WTC11 (cell line): ENCODE results near the gene LANCL2. TPM values are rescaled to one million over a fixed set of nuclear protein-coding genes. Genes with fewer than 3 reads are reported as not detected.

ENCODE experiments used
- ATAC-seq: fragments of 200-7000 bp; cut with Tn5 transposase; 2 replicates; pipeline ENCODE4 v1.10.0; 2021; ENCODE audit warnings: mild to moderate bottlenecking, moderate library complexity
- CTCF ChIA-PET: fragments of 300-600 bp; sonication (Branson Sonifier 250); formaldehyde crosslinking; loops from one replicate; lab custom pipeline; 2021; ENCODE audit warnings: antibody characterized with exemption; lab: Charles Lee
- POLR2A ChIA-PET: fragments of 350-600 bp; sonication (Branson Sonifier 250); formaldehyde crosslinking; loops from one replicate; lab custom pipeline; 2021; ENCODE audit warnings: antibody characterized with exemption; lab: Charles Lee
- DNase-seq: peaks from one replicate; pipeline ENCODE4 v3.0.0; 2021; ENCODE audit warnings: low spot score
- H3K27ac Mint-ChIP-seq: 2 replicates; pipeline ENCODE4 v1.8.0; 2021; ENCODE audit warnings: mixed read lengths
- H3K27me3 Mint-ChIP-seq: 2 replicates; pipeline ENCODE4 v1.8.0; 2021; ENCODE audit warnings: low read depth, mild to moderate bottlenecking, moderate library complexity, mixed read lengths
- H3K36me3 Mint-ChIP-seq: 2 replicates; pipeline ENCODE4 v1.8.0; 2021; ENCODE audit warnings: mixed read lengths
- H3K4me1 Mint-ChIP-seq: 2 replicates; pipeline ENCODE4 v1.8.0; 2022; ENCODE audit warnings: mixed read lengths
- H3K4me3 Mint-ChIP-seq: 2 replicates; pipeline ENCODE4 v1.8.0; 2021; ENCODE audit warnings: mild to moderate bottlenecking, moderate library complexity, mixed read lengths
- H3K9me3 Mint-ChIP-seq: 2 replicates; pipeline ENCODE4 v1.8.0; 2021; ENCODE audit warnings: mixed read lengths
- AFF4 ChIP-seq: sonication (generic); formaldehyde crosslinking; IDR thresholded peaks from 2 replicates; pipeline ENCODE4 v1.8.1; 2023; ENCODE audit warnings: mild to moderate bottlenecking, missing genetic modification reagents, borderline replicate concordance
- AR ChIP-seq: fragments of 250-450 bp; sonication (Bioruptor Pico); IDR thresholded peaks from 2 replicates; pipeline ENCODE4 v1.9.0; 2021; ENCODE audit warnings: mild to moderate bottlenecking
- ARID4B ChIP-seq: sonication (generic); formaldehyde crosslinking; IDR thresholded peaks from 2 replicates; pipeline ENCODE4 v1.8.0; 2023; ENCODE audit warnings: missing genetic modification reagents, mild to moderate bottlenecking, borderline replicate concordance
- ATF2 ChIP-seq: sonication (generic); formaldehyde crosslinking; IDR thresholded peaks from 2 replicates; pipeline ENCODE4 v1.8.1; 2022; ENCODE audit warnings: low read depth, missing genetic modification reagents, borderline replicate concordance
- ELF4 ChIP-seq: sonication (generic); formaldehyde crosslinking; IDR thresholded peaks from 2 replicates; pipeline ENCODE4 v1.8.1; 2022; ENCODE audit warnings: low read depth, mild to moderate bottlenecking, moderate library complexity, missing genetic modification reagents
- HMGXB4 ChIP-seq: sonication (generic); formaldehyde crosslinking; IDR thresholded peaks from 2 replicates; pipeline ENCODE4 v1.8.1; 2023; ENCODE audit warnings: mild to moderate bottlenecking, moderate library complexity, missing genetic modification reagents
- JAZF1 ChIP-seq: fragments of 250-450 bp; sonication (Bioruptor Pico); IDR thresholded peaks from 2 replicates; pipeline ENCODE4 v1.9.0; 2021; ENCODE audit warnings: moderate library complexity, mild to moderate bottlenecking, inconsistent platforms
- MYBL2 ChIP-seq: sonication (generic); formaldehyde crosslinking; IDR thresholded peaks from 2 replicates; pipeline ENCODE4 v1.8.1; 2023; ENCODE audit warnings: mild to moderate bottlenecking, moderate library complexity, missing genetic modification reagents
- PREB ChIP-seq: sonication (generic); formaldehyde crosslinking; IDR thresholded peaks from 2 replicates; pipeline ENCODE4 v1.8.1; 2022; ENCODE audit warnings: mild to moderate bottlenecking, missing genetic modification reagents, moderate library complexity, borderline replicate concordance
- PRRX2 ChIP-seq: fragments of 250-450 bp; sonication (Bioruptor Pico); IDR thresholded peaks from 2 replicates; pipeline ENCODE4 v1.8.0; 2021; ENCODE audit warnings: mild to moderate bottlenecking
- TEAD1 ChIP-seq: sonication (generic); formaldehyde crosslinking; IDR thresholded peaks from 2 replicates; pipeline ENCODE4 v1.8.0; 2022; ENCODE audit warnings: mild to moderate bottlenecking, missing genetic modification reagents
- TEAD4 ChIP-seq: sonication (generic); formaldehyde crosslinking; IDR thresholded peaks from 2 replicates; pipeline ENCODE4 v1.8.0; 2022; ENCODE audit warnings: mild to moderate bottlenecking, missing genetic modification reagents
- ZNF425 ChIP-seq: fragments of 250-450 bp; sonication (Bioruptor Pico); conservative IDR thresholded peaks from 2 replicates; pipeline ENCODE4 v1.9.0; 2021; ENCODE audit warnings: mild to moderate bottlenecking
- ZNF512 ChIP-seq: sonication (generic); formaldehyde crosslinking; IDR thresholded peaks from 2 replicates; pipeline ENCODE4 v1.8.1; 2022; ENCODE audit warnings: missing genetic modification reagents, borderline replicate concordance
- ZSCAN18 ChIP-seq: fragments of 250-450 bp; sonication (Bioruptor Pico); IDR thresholded peaks from 2 replicates; pipeline ENCODE4 v2.1.2; 2022; ENCODE audit warnings: mild to moderate bottlenecking, moderate library complexity
- total RNA-seq: library from RNA; stranded (reverse); gene quantifications from 3 replicates; pipeline ENCODE4 v1.2.3, GENCODE V29; 2021

The LANCL2 gene
- total RNA-seq, 1 experiment from 2014 or later = 13.2 TPM

- peaks cover 11% of the 10 kb centered on the region for H3K9me3 Mint-ChIP-seq
- TF ChIP-seq ATF2 (CRISPR knock-in tag) (no peak), AFF4 (CRISPR knock-in tag) (no peak), PRRX2 (no peak), HMGXB4 (no peak), ZNF512 (no peak), MYBL2 (CRISPR knock-in tag) (no peak), ARID4B (CRISPR knock-in tag) (no peak), PREB (no peak), ZSCAN18 (CRISPR knock-in tag) (no peak), TEAD1 (CRISPR knock-in tag) (no peak), JAZF1 (CRISPR knock-in tag) (no peak), AR (CRISPR knock-in tag) (no peak), TEAD4 (CRISPR knock-in tag) (no peak), ZNF425 (CRISPR knock-in tag) (no peak), ELF4 (CRISPR knock-in tag) (no peak)
These were observed 35.1 kb downstream of the LANCL2 start for GRCh38 chr7:55400191-55400590.

More at GRCh38 chr7:55400191-55400590, 35.1 kb downstream of the LANCL2 start:
- no peaks in the 10 kb centered on the region for H3K27me3 Mint-ChIP-seq
- no peak overlapping the region for H3K4me3 Mint-ChIP-seq
- ATAC-seq (no peak), DNase-seq (no peak)
- H3K27ac Mint-ChIP-seq = no peak overlapping the region
- POLR2A ChIA-PET = no interaction called here
- CTCF ChIA-PET = interaction anchor here (1.6 kb wide), 1 partner anchor 15 kb away, joined by 5 read pairs; no protein-coding TSS in a partner anchor
- no peaks in the 10 kb centered on the region for H3K4me1 Mint-ChIP-seq
- H3K36me3 Mint-ChIP-seq = peaks cover 36% of the 10 kb centered on the region
